Epidermal melanocyte (primary cell): ENCODE results near the gene GPAT3.
"Not testable (repeated sequence)": the region's sequence is repeated elsewhere in the genome, so short reads cannot be mapped to it uniquely, and the experiment has no call there.

Experiments used
- DNase-seq: peaks from one replicate; pipeline ENCODE4 v3.0.0; 2011; ENCODE audit warnings: low spot score; ENCODE audit not compliant: insufficient read length

GPAT3 gene

DNA sequence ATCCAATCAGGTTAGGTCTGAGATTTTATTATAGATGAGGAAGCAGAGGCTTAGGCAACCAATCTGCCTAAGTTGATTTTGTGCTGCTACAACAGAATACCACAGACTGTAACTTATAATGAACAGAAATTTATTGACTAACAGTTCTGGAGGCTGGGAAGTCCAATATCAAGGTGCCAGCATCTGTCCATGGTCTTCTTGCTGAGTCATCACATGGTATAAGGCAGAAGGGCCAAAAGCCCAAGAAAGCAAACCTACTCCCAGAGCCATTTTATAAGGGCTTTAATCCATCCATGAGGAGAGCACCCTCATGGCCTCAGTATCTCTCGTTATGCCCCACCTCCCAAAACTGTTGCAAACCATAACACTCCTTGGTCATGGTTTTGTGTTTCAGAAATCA, 55.8 kb downstream of the GPAT3 start:
- DNase-seq = no peak

DNA sequence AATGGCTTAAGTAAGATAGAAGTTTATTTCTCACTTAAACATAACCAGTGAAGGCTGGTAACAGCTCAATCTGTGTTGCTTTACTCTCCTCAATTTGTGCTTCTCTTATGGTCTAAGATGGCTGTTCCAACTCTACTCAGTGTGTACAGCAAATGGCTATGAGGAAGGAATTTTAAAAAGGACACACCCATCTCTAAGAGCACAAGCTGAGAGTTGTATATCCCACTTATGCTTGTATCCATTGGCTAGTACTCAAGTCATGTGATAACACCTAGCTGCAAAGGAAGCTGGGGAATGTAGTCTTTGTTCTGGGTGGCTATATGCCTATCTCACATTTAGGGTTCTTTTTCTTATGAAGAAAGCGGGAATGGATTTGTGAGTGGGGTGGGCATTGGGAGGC, 63.3 kb downstream of the GPAT3 start:
- DNase-seq = no peak

DNA sequence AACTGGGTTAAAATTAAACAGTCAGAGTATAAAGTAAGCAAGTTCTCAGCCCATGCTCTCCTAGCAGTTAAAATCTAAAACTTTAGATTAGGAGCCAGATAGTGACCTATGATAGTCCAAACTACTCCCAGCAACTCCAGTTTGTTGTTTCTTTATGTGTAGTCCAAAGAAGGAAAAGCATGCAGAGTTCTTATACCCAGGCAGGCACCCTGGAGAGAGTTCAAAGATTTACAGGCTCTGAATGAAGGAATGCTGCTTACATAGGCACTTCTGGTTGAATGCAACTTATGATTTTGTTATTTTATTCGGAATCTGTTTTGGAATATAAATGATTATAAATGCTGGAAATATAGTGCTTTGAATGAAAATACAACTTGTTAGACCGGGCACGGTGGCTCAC, 67.2 kb downstream of the GPAT3 start:
- no peak for DNase-seq

GRCh38 chr4:83604321-83604720, 68.4 kb downstream of the GPAT3 start:
- DNase-seq = no peak

DNA sequence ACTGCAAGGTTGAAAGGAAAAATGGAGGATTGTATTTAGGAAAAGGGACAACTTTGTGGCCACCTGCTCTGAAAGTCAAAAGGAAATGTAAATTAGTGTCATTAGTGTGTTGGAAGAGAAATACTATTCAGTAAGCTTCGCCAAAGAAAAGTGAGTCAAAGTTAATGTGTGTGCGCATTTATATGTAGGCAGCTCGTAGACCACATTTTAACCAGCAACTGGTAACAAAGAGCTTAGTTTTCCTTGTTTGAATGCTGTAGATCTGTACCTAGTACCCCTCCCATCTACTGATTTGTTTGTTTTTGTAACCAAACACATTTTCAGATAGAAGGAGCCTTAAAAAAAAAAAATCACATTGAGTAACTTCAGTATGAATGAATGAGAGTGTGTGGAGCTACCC, 69.3 kb downstream of the GPAT3 start:
- DNase-seq = no peak

- peak; percentile 55 for DNase-seq
Observed at GRCh38 chr4:83605744-83606172, 69.8 kb downstream of the GPAT3 start.

DNA sequence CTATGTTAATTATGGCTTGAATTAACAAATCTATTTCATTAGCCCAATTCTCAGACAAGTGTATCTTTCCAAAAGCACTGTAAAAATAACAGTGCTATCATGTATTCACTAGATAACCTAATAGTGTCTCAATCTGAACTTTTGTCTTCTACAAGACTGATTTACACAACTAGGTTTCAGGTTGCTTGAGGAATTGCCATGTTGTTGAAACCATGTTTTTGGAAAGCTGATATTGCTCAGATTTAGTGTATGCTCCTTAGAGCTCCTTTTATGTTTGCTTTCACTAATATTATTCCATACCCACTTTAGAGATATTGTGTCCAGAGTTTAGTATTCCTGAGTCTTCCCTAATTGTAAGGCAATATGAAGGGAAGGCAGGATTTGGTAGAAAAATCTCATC, 70.6 kb downstream of the GPAT3 start:
- DNase-seq = no peak

- DNase-seq = no peak
Observed at GRCh38 chr4:83606898-83607297, 71.0 kb downstream of the GPAT3 start.

GRCh38 chr4:83609365-83609764, 73.5 kb downstream of the GPAT3 start:
- no peak for DNase-seq

DNA sequence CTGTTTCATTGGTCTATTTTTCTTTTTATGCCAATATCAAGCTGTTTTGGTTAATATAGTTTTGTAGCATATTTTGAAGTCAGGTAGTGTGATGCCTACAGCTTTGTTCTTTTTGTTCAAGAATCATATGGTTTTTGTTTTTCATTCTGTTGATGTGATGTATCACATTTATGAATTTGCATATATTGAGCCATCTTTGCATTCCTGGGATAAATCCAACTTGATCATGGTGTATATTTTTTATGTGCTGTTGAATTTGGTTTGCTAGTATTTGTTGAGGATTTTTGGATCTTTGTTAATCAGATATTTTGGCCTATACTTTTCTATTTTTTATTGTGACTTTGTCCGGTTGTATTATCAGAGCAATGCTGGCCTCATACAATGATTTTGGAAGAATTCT, 74.8 kb downstream of the GPAT3 start:
- DNase-seq = no peak

- DNase-seq = no peak
Observed at GRCh38 chr4:83613023-83613422, 77.1 kb downstream of the GPAT3 start.

DNA sequence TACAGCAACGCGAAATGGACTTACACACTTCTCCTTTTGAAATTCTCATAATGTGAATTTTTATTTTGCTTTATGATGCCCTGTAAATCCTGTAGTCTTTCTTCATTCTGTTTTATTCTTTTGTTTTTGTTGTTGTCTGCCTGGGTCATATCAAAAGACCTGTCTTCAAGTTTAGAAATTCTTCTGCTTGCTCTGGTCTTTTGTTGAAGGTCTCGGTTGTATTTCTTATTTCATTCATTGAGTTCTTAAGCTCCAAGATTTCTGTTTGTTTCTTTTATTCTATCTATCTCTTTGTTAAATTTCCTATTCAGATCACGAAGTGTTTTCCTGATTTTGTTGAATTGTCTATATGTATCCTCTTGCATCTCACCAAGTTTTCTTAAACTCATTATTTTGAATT, 78.1 kb downstream of the GPAT3 start:
- DNase-seq = no peak

GRCh38 chr4:83616252-83616651, 80.3 kb downstream of the GPAT3 start:
- no peak for DNase-seq

GRCh38 chr4:83617371-83618035, 81.6 kb downstream of the GPAT3 start:
- DNase-seq = no peak

GRCh38 chr4:83618431-83618830, 82.5 kb downstream of the GPAT3 start:
- DNase-seq = no peak

- DNase-seq = no peak
Observed at GRCh38 chr4:83618991-83619645, 83.2 kb downstream of the GPAT3 start.

GRCh38 chr4:83622127-83622526, 86.2 kb downstream of the GPAT3 start:
- not testable (repeated sequence) for DNase-seq

DNA sequence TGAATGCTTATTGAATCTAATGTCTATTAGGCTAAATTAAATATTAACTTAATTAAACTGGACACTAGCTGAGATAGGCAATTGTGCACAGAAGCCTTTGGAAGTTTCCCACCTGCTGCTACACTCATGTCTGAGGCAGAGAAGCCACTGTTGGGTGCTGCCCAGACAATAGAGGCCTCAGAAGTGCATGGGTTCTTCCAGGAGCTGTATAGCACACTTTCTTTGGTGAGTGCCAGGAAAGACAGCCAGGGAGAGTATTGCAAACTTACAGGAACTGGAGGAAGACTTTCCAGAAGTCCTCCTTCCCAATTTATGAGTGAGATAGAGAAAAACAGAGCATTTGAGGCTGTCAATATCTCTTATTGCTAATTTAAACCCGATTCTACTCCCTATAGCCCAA, 89.9 kb downstream of the GPAT3 start:
- no peak for DNase-seq

DNA sequence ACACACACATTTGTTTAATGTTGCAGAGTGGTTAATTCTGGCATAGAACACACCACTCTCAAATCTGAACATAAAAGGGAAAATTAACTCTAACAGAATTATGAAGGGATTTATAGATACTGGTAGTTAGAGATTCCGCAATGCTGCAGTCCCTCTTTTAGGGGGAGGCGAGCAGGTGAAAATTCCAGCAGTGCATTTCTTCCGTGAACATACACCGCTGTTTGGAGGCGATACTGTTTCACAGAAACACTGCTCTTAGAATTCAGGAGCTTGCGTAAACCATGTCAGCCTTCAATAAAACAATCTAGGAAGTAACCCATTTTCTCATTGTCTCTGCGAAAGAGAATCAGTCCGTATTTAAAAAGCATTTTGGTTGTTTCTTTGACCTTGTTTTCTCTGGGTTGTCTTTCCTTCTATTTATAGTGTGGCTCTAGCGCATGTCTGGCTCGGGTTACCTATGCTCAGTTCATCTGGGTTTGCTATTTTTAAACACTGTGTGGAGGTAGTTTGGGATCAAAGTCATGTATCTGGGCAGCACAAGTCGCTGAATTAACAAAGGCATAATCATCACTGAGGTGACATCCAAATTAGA, 90.4 kb downstream of the GPAT3 start:
- no peak for DNase-seq

DNA sequence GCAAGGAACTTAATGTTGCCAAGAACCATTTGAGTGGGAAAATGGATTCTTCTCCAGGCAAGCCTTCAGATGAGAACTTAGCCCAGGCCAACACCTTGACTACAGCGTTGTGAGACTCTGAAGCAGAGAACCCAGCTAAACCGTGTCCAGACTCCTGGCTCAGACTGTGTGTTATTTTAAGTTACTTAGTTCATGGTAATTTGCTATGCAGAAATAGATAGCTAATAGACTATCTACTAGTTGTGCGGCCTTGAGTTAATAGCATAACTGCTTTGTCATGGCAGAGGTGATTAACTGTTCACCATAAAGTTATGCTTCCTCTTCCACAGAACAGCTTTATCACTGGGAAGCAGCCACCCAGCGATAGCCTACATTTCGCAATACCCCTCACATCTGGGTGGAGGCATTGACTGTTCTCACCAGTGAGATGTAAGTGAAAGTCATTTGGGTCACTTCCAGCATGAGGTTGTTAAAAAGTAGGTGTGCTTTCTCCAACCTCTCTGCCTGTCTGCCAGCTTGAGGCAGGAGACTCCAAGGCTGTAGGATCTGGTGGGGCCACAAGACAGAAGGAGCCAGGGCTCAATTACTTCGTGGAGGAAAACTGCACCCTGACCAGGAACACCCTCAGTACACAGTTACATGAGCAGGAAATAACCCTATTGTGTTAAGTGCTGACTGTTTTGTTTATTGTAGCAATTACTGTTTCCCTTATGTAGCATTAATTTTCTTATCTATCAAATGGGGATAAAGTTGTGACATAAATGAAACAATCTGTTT, 94.2 kb downstream of the GPAT3 start:
- no peak for DNase-seq

GRCh38 chr4:83631066-83631465, 95.2 kb downstream of the GPAT3 start:
- no peak for DNase-seq

- DNase-seq = no peak
Observed at GRCh38 chr4:83636930-83637329, 101.0 kb downstream of the GPAT3 start.
